ENCODE data around the gene IL17RC. TPM values are rescaled to one million over a fixed set of nuclear protein-coding genes. Genes with fewer than 3 reads are reported as not detected.

The IL17RC gene
- 365 and 408 TPM in 2 replicates for total RNA-seq

GRCh38 chr3:9916734-9917680 lies at the start of gene IL17RC:
IL17RC (plus strand) TSS chr3:9917098; CDS start chr3:9917316, 218 bp downstream.

GRCh38 chr3:9879830-9880549 lies 36.9 kb upstream of the IL17RC start, which contains the start of gene CIDEC:
CIDEC (minus strand) TSS chr3:9880253; CDS start chr3:9878486, 1,767 bp downstream.

GRCh38 chr3:9890249-9891071 lies 26.4 kb upstream of the IL17RC start, which contains the start of gene JAGN1:
JAGN1 (plus strand) TSS chr3:9890610; CDS start chr3:9890723, 113 bp downstream.

GRCh38 chr3:9902372-9903237 lies 14.3 kb upstream of the IL17RC start, which contains the start of gene IL17RE:
IL17RE (plus strand) TSS chr3:9902848; CDS start chr3:9902933, 85 bp downstream.

GRCh38 chr3:9933561-9934234 lies 16.8 kb downstream of the IL17RC start, which contains the start of gene CRELD1:
CRELD1 (plus strand) TSS chr3:9933834; CDS start chr3:9934439, 605 bp downstream.

GRCh38 chr3:9951962-9952805 lies 35.3 kb downstream of the IL17RC start, which contains the start of gene PRRT3:
PRRT3 (minus strand) TSS chr3:9952408; CDS start chr3:9950115, 2,293 bp downstream.

Small RNAs within 50 kb of the gene (small RNA-seq; reads per million reads assigned to genes)
- gene RNU6-882P = 0.14 reads per million

Other genes starting within 250 kb of the IL17RC start
- gene CPNE9, start 213.3 kb upstream of the IL17RC start, total RNA-seq = not detected in 2 replicates
- 18.5 and 18.8 TPM in 2 replicates for gene BRPF1, start 185.4 kb upstream of the IL17RC start, total RNA-seq
- 27.1 and 29.4 TPM in 2 replicates for gene OGG1, start 167.1 kb upstream of the IL17RC start, total RNA-seq
- 1.6 and 2.5 TPM in 2 replicates for gene CAMK1, start 147.2 kb upstream of the IL17RC start, total RNA-seq
- 71.1 and 83.3 TPM in 2 replicates for gene TADA3, start 124.6 kb upstream of the IL17RC start, total RNA-seq
- 159 and 256 TPM in 2 replicates for gene ARPC4, start 124.0 kb upstream of the IL17RC start, total RNA-seq
- gene TTLL3, start 106.8 kb upstream of the IL17RC start, total RNA-seq = 24.4 and 90.3 TPM in 2 replicates
- gene RPUSD3, start 73.1 kb upstream of the IL17RC start, total RNA-seq = 53.8 and 120 TPM in 2 replicates
- gene CIDEC, start 36.8 kb upstream of the IL17RC start, total RNA-seq = 3.5 and 5.1 TPM in 2 replicates
- gene JAGN1, start 26.5 kb upstream of the IL17RC start, total RNA-seq = 53.0 and 72.9 TPM in 2 replicates
- gene IL17RE, start 14.2 kb upstream of the IL17RC start, total RNA-seq = 44.7 and 50.6 TPM in 2 replicates
- 33.5 and 40.8 TPM in 2 replicates for gene CRELD1, start 16.7 kb downstream of the IL17RC start, total RNA-seq
- 1.8 and 3.1 TPM in 2 replicates for gene PRRT3, start 35.3 kb downstream of the IL17RC start, total RNA-seq
- 33.4 and 41.2 TPM in 2 replicates for gene EMC3, start 69.7 kb downstream of the IL17RC start, total RNA-seq
- gene FANCD2, start 109.3 kb downstream of the IL17RC start, total RNA-seq = 6.3 and 9.7 TPM in 2 replicates
- not detected in 2 replicates for gene FANCD2OS, start 191.2 kb downstream of the IL17RC start, total RNA-seq
- 95.9 and 106 TPM in 2 replicates for gene BRK1, start 198.6 kb downstream of the IL17RC start, total RNA-seq
- gene VHL, start 224.7 kb downstream of the IL17RC start, total RNA-seq = 32.9 and 47.5 TPM in 2 replicates
- gene IRAK2, start 247.8 kb downstream of the IL17RC start, total RNA-seq = 0.87 and 1.6 TPM in 2 replicates